SIG-M5 treated with dmso at 0.1 percent for 504 hours (cell line): ENCODE measurements around the gene GJC2.

Experiments used
- DNase-seq: peaks from one replicate; lab custom pipeline; 2025; ENCODE audit not compliant: unreplicated experiment; lab: John Stamatoyannopoulos, UW

GJC2 gene

DNA sequence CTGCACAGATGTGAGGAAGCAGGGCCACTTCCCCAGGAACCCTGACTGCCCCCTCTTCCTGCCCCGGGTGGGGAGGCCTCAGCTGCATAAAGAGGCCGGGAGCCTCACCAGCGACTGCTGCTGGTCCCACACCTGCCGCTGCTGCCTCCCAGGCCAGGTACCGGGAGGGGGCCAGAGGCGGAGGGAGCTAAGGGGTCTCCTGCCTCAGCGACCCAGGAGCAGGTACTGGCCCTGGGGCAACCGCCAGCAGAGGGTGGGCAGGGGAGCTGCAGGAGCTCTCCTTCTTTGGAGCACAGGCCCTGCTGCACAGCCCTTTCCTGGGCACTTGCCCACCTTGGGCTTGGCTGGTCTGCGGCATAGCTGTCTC lies 6.8 kb downstream of the GJC2 start:
- DNase-seq: no peak

DNA sequence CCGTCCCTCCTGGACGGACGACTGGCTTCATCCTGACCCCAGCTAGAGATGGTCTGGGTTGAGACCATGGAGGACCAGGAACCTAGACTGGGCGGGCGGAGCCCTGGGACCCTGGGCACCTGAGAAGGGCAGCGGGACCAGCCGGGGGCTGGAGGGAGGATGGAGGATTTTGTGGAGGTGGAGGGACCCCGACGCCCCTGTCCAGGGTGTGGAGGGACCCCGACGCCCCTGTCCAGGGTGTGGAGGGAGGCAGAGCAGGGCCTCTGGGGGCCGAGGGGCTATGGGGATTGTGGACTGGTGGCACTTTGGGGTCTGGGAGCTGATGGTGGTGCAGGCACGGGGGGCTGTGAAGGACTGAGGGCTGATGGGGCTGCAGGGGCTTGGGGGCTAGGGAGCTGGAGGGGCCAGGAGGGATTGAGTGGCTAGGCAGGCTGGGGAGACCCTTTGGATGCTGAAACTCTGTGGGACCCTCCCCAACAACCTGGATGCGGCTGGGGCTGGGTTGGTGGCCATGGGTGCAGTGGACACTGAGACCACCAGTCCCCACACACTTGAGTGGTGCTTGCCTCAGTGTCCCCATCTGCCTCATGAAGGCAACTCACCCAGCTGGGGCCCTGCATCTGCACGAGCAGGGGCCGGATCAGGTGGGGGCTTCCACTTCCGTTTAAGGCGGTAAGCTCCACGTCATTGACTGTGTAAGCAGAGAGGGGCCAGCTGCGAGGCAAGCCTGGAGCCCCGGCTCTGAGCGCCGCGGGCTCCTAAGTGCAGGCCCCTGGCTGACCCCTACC lies 7.4 kb downstream of the GJC2 start:
- no peak for DNase-seq

DNA sequence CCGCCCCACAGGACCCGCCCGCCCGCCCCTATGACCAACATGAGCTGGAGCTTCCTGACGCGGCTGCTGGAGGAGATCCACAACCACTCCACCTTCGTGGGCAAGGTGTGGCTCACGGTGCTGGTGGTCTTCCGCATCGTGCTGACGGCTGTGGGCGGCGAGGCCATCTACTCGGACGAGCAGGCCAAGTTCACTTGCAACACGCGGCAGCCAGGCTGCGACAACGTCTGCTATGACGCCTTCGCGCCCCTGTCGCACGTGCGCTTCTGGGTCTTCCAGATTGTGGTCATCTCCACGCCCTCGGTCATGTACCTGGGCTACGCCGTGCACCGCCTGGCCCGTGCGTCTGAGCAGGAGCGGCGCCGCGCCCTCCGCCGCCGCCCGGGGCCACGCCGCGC lies 8.0 kb downstream of the GJC2 start:
- no peak for DNase-seq

DNA sequence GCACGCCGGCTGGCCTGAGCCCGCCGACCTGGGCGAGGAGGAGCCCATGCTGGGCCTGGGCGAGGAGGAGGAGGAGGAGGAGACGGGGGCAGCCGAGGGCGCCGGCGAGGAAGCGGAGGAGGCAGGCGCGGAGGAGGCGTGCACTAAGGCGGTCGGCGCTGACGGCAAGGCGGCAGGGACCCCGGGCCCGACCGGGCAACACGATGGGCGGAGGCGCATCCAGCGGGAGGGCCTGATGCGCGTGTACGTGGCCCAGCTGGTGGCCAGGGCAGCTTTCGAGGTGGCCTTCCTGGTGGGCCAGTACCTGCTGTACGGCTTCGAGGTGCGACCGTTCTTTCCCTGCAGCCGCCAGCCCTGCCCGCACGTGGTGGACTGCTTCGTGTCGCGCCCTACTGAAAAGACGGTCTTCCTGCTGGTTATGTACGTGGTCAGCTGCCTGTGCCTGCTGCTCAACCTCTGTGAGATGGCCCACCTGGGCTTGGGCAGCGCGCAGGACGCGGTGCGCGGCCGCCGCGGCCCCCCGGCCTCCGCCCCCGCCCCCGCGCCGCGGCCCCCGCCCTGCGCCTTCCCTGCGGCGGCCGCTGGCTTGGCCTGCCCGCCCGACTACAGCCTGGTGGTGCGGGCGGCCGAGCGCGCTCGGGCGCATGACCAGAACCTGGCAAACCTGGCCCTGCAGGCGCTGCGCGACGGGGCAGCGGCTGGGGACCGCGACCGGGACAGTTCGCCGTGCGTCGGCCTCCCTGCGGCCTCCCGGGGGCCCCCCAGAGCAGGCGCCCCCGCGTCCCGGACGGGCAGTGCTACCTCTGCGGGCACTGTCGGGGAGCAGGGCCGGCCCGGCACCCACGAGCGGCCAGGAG lies 8.6 kb downstream of the GJC2 start:
- DNase-seq: no peak

DNA sequence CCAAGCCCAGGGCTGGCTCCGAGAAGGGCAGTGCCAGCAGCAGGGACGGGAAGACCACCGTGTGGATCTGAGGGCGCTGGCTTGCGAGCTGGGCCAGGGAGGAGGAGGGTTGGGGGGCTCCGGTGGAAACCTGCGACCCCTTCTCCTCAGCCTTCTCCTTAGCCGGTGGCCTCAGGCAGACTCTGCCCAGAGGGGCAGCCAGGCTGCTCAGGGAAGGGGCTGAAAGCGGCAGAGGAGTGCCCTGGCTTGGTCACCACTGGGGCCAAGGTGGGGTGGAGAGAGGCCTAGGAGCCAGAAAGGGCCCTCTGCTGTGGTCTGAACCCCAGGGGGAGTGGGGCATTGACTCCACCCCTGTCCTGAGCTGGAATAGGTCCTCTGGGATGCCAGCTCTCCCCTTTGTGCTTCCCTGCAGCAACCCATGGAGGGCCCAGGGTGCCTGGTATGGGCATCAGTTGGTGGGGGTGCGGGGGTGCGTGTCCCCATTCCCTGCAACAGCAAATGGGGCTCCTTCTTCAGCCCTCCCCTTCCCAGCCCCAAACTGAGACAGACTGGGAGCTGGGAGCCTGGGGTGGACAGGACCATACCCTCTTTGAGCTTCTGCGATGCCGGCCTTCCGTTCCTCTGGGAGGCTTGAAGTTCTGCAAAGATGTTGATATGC lies 9.4 kb downstream of the GJC2 start:
- DNase-seq: no peak

DNA sequence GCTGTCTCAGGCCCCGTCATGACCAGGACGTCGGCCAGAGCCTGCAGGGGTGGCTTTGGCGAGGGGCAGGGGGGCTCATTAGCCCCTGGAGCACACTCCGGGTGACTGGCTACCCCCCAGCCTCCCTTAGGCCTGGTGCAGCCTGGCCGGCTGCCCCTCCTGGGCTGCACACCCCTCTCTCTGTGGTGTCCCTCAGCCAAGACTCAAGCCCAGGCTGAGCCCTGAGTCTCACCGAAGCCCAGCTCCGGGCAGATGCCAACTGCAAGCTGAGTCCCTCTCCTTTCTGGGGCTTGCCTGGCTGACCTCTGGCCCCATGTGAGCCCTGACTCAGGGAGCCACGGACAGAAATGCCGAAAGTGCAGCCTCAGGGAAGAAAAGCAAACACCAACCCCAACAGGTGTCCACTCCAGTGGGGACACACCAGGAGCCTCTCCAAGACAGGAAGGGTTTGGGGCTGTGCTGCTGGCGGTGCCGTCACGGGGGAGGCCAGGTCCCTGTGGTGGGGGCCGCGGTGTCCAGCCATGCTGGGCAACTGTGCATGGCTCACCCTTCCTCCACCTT lies 10.6 kb downstream of the GJC2 start:
- no peak for DNase-seq

DNA sequence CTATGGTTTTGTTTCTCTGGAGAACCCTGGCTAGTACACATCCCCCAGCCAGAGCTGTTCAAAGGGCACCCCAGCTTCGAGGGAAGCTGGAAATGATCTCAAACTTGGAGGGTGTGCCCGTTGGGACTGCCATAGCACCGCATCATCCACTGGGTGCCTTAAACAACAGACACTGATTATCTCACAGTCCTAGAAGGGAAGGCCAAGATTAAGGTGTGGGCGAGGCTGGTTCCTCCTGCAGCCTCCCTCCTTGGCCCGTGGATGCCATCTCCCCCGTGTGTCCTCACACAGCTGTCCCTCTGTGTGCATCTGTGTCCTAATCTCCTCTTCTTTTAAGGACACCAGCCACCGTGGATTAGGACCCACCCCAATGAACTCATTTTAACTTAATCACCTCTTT lies 11.6 kb downstream of the GJC2 start:
- no peak for DNase-seq

DNA sequence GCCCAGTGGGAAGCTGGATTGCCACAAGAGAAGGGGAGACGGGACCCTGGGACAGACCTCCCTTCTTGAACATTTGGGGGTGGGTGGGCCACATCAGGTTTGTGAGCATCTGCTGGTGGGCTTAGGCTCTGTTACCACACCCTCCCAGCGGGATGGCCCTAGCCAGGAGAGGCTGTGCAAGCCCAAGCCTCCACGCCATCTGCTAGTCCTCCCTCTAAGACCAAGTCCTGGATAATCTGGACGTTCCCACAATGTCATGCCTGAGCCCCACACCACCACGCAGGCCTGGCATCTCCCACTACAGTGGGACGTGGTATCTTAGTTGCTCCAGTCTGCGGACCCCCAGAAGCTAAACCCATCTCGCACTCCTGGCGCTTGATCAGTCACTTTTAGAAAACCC lies 12.1 kb downstream of the GJC2 start:
- DNase-seq: no peak

DNA sequence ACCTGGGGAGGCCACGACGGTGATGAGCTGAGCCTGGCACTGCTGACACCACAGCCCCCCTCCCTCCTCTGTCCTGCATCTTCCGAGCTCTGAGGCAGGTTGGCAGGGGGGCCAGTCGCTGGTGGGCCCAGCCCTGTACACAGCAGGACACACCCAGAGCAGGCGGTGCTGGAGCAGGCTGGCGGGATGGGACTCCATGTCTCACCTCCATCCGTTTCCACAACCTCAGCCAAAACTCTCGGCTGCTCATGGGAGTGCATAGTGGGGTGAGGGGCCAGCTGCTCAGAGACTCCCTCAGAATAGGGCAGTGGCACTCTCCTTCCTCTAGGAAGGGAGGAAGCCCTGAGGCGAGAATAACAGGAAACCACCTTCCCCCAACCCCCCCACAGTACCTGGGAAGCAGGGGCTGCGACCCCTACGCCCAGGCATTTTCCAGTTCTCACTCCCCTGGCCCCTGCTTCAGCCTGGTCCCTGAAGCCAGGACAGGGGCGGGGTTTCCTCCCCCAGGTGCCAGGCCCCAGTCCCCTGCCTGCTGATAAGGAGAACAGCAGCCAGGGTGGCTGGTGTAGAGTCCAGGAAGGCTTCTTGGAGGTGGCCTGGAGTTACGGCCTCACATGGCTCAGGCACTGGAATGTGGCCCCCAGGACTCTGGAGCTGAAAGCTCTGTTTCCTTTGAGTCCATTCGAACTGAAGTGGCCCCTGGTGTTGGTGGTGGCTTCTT lies 12.7 kb downstream of the GJC2 start:
- no peak for DNase-seq

DNA sequence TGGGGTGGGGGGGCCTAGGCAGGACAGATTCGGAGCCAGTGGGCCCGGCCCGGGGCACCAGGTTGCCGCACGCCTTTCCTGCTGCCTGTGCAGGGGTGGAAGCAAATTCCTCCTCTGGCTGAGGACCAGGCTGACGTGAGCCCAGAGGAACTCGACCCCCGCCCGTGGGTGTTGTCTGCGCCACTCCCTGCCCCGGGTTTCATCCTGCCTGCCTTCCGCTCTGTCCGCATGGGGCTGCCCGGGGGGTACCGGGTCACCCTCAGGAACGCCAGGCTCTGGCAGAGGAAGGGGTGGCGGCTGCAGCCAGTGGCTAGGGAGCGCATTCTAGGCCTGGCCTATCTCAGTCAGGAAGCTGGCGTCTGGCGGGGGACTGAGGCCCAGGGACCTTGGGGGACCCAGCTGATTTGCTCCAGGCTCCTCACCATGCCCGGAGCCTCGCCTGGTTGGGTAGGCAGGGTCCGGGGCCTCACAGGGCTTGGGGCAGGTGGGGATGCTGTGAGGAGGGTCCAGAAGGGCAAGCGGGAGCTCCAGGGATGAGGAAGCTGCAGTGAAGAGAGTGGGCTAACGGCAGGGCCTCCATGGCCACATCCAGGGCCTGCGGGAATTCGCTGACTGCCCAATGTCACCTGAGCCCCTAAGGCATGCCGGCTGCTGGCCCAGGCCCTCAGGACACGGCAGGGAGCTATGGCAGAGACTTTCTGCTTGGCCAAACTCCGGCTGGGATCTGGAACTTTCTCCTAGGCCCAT lies 13.4 kb downstream of the GJC2 start:
- no peak for DNase-seq

DNA sequence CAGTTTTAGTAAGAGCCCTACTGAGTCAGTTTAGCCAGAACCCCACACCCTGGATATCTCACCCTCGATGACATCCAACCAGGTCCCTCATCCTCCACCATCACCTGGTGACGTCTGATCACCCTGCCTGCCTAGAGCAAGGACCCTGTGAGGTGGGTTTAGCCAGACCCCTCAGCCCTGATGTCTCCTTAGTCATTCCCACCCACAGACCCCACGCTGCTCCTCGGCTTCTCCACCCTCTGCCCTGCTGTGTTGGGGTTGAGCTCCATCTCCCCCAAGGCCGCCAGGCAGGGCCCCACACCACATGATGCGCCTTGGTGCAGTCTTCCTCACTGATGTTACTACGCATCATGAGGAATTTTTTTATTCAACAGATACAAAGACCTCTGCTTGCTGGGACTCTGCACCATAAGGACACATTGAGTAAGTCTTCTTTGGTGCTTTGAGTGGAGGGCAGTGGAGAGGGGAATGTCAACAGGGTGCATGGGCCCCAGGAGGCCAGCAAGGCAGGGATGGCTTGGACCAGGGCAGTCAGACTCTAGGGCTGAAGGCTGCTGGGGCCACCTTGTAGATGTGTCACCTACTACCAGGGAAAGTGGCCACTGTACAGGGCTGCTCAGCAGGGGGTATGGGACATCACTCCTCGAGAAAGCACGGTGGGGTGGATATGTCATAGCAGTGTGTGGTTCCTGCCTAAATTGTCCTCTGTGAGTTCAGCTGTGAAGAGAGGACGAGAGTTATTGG lies 14.2 kb downstream of the GJC2 start:
- DNase-seq: no peak

DNA sequence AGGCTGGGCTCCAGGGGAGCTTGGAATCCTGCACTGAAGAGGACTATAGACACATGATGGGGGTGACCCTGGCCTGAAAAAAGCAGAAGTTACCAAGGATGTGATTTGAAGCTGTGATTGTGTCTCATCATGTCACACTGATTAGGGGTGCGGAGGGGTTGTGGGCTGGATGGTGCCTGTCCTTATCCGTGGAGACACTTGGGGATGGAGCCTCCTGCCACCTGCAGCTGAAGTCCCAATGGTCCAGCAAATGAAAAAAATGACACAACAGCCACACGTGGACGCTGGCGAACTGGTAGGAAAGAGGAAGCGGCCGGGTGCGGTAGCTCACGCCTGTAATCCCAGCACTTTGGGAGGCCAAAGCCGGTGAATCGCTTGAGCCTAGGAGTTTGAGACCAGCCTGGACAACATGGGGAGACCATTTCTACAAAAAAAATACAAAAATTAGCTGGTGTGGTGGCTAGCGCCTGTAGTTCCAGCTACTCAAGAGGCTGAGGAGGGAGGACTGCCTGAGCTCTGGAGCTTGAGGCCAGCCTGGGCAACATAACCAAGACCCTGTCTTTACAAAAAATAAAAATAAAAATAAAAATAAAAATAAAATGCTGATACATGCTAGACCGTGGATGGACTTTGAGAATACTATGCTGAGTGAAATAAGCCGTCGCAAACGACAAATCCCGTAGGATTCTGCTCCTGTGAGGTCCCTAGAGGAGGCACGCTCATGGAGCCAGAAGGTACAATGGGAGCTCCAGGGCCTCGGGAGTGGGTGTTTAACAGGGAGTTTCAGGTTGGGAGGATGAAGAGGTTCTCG lies 15.0 kb downstream of the GJC2 start:
- peak; percentile 76 for DNase-seq

DNA sequence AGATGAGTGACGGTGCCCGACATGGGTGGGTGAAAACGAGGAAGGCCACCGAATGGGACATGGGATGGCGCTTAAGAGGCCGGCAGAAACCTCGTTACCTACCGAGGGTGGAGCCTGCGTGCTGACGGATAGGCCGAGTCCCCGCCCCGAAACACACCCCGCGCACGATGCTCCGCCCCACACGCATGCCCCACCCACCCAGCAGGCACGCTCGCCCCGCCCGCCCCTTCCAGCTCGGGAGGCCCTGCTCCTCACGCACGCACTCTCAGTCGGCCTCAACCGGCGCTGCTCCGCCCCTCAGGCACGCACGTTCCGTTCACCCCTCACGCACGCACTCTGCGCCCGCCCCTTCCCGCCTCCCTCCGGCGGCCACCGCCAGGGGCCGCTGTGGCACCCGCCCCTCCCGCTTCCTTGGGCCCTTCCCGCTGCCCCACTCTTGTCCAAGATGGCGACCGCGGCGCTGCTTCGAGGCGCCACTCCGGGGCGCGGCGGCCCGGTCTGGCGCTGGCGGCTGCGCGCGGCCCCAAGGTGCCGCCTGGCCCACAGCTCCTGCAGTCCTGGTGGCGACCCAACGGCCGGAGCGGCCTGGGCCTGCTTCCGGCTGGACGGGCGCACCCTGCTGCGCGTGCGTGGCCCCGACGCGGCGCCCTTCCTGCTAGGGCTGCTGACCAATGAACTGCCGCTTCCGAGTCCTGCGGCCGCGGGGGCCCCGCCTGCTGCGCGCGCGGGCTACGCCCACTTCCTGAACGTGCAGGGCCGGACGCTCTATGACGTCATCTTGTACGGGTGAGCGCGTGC lies 15.8 kb downstream of the GJC2 start, which contains the start of gene IBA57:
Gene IBA57, plus strand, starts transcription at position 433 of the 798 bp plus-strand sequence. Its CDS starts 13 bp downstream, at position 446.
- peak; percentile 98 for DNase-seq

DNA sequence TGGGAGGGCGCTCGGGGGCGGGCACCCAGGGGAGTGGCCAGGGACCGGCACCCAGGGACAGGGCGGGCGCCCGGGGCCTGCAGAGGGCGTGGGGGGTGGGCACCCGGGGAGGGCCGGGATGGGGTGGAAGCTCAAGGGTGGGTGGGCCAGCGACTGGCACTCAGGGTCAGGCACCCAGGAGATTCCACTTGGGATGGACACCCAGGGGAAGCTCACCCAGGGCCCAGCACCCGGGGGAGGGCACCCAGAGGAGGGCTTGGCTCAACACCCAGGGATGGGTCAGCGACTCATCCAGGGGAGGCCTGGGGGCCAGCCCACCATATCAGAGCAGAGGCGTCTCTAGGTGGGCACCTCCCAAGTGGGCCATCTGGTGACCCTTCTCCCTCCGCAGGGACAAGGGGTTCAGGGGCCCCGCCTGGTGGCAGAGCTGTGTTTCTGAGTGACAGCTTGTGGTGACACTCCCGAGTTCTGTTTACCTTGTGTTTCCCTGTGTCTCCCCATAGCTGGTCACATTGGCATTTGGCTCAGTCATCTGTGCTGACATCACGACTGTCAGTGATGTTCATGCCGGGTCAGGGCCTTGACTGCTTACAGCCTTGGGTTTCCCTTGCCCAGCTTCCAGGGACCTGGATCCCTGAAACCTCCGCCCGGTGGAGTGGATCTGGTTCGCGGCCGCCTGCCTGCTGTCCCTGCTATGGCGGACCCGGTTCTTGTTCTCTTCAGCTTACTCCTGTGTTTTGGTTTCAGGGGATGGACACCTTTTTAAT lies 16.6 kb downstream of the GJC2 start:
- DNase-seq: peak; percentile 84

DNA sequence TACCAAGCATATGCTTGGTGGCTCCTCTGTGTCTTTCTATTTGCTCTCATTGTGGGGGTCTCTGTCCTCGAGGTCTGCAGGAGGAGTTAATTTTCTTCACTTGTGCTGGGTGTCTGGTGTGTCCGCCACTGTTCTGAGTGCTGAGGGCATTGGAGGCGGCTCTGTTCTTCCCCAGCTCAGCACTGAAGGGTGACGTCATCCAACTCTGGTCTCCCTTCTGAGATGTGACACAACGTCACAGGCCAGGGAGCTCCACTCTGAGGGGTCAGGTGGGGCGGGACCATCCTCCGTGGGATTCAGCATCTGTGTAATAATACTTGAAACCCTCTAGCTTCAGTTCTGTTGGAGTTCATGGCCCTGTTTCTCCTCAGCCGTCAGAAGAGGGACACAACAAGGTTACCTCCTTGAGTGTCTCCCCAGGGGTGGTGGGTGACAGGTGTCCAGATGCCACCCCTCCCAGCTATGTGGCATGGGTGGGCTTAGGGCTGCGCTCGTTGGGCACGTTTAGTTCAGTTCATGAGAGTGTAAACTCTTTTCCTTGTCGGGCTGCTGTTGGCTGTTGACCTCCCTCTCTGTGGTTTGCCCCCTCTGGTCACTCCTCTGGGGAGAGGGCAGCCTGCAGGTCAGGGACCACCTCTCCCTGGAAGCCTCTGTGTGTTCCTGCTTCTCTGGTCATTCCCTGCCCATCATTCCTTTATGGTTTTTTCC lies 19.0 kb downstream of the GJC2 start:
- no peak for DNase-seq

DNA sequence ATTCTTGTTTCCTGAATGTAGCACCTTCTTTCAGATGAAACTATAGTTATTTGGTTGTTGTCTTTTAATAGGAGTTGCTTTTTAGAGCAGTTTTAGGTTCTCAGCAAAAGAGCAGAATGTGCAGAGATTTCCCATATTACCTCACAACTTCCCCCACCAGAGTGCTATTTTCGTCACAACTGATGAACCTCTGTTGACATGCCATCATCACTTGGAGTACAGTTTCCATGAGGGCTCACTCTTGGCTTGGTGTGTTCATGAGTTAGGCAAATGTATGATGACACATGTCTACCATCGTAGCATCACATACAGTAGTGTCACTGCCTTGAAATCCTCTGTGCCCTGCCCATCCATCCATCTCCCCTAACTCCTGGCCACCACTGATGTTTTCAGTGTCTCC lies 19.6 kb downstream of the GJC2 start:
- no peak for DNase-seq
